ENCODE results near the gene IFIT1B.
"Not testable (repeated sequence)": the region's sequence is repeated elsewhere in the genome, so short reads cannot be mapped to it uniquely, and the experiment has no call there.

Gene IFIT1B

GRCh38 chr10:89373916-89374711, 3.7 kb upstream of the IFIT1B start:
- in situ Hi-C loops (cut with MboI; ENCODE audit: low sequenced_read_pairs) = no loop called here

- in situ Hi-C loops (cut with MboI; ENCODE audit: low sequenced_read_pairs) = no loop called here
Measured at GRCh38 chr10:89374713-89375141, 3.1 kb upstream of the IFIT1B start.

- in situ Hi-C loops (cut with MboI; ENCODE audit: low sequenced_read_pairs) = no loop called here
Measured at GRCh38 chr10:89379103-89379502, 1.2 kb downstream of the IFIT1B start.

DNA sequence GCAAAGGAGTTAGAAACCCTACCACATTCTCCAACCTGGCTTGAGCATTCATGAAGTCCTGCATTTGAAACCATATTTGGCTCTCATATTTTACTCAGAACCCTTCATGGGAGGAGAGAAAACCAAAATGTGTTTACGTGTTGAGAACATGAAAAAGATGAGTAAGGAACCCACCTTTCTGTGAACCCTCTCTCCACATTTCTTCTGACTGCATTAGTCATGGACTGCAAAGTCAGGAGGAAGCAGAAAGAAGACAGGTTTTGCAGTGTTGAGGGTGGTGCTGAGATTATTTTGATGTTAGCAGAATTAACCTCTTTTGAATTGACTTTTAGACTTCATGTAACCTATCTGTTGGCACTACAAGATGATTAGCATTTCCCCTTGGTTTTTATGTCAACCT, 4.9 kb downstream of the IFIT1B start:
- in situ Hi-C loops (cut with MboI; ENCODE audit: low sequenced_read_pairs) = no loop called here

- in situ Hi-C loops (cut with MboI; ENCODE audit: low sequenced_read_pairs) = no loop called here
Measured at GRCh38 chr10:89384474-89385340, 6.9 kb downstream of the IFIT1B start.

GRCh38 chr10:89388806-89389205, 10.9 kb downstream of the IFIT1B start:
- in situ Hi-C loops (cut with MboI; ENCODE audit: low sequenced_read_pairs) = no loop called here

DNA sequence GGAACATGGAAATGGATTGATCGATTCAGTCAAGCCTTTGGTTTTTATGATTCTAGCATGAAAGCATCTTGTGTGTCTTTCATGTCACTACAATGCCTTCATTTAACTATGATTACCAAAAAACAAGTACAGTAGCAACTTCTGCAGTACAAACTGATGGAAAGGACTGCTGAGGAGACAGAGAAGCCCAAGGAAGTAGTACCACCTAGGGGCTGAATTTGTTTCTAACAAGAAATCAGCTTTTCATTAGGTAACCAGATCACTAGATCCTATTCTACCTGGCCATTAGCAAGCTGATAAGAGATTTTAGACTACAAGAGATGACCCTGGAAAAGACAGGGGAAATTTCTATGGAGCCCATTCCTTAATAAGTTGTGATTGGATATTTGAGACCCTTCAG, 11.4 kb downstream of the IFIT1B start:
- in situ Hi-C loops (cut with MboI; ENCODE audit: low sequenced_read_pairs) = no loop called here

DNA sequence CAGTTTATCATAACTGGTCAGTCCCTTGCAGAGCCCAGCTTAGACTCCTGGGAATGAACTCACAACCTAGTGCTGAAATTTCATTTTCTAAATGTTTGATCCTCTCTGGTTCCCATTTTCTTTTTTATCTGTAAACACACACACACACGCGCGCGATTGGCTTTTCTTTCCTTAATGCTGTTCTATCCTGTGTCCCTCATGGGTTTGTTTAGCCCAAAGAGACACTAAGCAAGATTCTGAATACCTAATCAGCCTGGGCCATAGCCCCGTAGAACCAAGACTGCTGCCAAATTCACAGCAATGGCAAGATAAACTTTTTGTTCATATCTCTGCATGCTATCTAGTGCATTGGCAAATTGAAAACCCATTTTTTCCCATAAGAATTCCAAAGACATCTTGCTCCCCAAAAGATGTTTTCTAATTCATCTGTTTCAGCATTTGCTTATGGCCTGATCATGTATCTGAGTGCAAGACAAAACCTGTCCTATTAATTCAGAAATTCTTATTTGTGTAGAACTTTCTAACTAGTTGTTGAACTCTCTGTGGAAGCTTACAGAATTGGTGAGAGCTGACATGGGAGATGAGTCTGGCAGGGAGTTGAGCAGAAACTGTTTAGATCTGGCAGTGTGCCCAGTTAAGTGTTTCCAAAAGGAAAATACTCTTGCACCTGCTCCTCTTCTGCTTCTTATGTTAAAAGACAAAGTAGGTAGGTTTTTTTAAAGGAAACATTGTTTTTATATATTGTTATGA, 12.8 kb downstream of the IFIT1B start:
- in situ Hi-C loops (cut with MboI; ENCODE audit: low sequenced_read_pairs) = no loop called here

DNA sequence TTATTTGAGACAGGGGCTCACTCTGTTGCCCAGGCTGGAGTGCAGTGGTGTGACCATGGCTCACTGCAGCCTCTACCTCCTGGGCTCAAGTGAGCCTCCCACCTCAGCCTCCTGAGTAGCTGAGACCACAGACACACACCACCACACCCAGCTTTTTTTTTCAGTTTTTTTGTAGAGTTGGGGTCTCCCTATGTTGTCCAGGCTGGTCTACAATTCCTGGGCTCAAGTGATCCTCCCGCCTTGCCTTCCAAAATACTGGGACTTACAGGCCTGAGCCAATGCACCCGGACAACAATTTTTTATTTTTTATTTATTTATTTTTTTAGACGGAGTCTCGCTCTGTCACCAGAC, 13.3 kb downstream of the IFIT1B start:
- in situ Hi-C loops (cut with MboI; ENCODE audit: low sequenced_read_pairs) = not testable (repeated sequence)

GRCh38 chr10:89391907-89392756, 14.3 kb downstream of the IFIT1B start, which contains the start of gene IFIT1:
IFIT1 (plus strand) TSS chr10:89392623; CDS start chr10:89392713, 90 bp downstream.
- in situ Hi-C loops (cut with MboI; ENCODE audit: low sequenced_read_pairs) = no loop called here

DNA sequence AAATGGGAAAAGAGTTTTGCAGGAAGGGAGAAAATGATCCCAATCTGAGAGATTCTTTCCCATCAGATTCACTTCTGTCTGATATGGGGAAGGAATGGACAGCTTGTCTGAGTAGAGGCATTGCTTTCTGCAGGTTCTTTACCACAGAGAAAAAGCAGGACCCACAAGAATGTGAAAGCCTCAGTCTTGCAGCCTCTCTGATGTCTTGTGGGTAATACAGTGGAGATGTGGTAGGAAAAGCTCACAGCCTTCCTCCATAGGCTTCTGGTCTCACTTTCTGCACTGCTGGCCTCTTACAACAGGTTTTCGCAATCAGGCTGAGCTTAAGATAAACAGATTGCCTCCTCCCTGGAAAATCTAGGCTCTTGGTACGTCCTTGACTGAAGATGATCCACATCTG, 15.1 kb downstream of the IFIT1B start:
- in situ Hi-C loops (cut with MboI; ENCODE audit: low sequenced_read_pairs) = no loop called here

DNA sequence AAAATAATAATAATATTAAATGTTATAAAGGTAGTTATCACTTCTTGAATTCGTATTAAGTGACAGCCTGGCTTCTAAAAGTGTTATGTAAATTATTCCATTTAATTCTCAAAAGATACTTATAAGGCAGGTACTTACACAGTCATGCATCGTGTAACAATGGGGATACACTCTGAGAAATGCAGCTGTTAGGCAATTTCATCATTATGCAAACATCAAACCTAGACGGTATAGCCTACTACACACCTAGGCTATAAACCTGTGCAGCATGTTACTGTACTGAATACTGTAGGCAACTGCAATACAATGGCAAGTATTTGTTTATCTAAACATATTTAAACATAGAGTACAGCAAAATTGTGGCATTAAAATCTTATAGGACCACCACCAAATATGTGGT, 16.0 kb downstream of the IFIT1B start:
- in situ Hi-C loops (cut with MboI; ENCODE audit: low sequenced_read_pairs) = no loop called here

- in situ Hi-C loops (cut with MboI; ENCODE audit: low sequenced_read_pairs) = no loop called here
Measured at GRCh38 chr10:89395141-89395540, 17.3 kb downstream of the IFIT1B start.

DNA sequence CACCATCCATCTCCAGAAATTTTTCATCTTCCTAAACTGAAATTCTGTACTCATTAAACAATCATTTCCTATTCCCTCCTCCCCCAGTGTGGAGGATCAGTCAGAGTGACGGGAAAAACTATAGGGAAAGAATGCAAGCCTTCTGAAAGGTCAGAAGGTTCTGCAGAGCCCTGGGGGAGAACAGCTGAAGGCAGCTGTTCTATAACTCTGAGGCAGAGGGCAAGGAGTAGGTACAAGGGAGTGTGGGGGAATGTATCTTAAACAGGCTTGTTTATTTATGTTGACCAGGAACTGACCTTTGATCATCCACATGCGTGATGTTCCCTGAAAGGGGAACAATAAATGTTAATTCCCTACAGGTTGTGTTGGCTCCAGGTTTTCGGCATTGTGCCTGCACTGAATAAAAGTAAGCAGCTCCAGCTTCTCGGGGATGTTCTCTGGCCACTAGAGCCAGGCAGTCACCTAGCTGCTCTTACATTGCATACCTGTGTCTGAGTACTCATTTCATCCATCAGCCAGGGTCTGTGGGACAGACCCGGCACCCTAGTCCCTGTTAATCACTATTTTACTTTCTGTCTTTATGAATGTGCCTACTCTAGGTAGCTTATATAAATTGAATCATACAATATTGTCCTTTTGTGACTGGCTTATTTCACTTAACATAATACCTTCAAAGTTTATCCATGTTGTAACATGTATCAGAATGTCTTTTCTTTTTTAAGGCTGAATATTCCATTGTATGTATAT, 20.3 kb downstream of the IFIT1B start:
- in situ Hi-C loops (cut with MboI; ENCODE audit: low sequenced_read_pairs) = no loop called here

DNA sequence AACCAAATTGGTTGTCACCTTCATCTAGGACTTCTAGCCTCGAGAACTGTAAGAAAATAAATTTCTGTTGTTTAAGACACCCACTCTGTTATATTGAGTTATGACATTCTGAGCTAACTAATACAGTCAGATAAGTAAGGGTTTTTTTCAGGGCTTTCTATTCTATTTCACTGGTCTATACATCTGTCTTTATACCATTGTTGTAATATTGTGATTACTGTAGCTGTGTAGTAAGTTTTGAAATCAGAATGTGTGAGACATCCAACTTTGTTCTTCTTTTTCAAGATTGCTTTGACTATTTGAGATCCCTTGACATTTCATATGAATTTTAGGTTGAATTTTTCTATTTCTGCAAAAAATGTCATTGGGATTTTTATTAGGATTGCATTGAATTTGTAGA, 22.1 kb downstream of the IFIT1B start:
- in situ Hi-C loops (cut with MboI; ENCODE audit: low sequenced_read_pairs) = no loop called here

DNA sequence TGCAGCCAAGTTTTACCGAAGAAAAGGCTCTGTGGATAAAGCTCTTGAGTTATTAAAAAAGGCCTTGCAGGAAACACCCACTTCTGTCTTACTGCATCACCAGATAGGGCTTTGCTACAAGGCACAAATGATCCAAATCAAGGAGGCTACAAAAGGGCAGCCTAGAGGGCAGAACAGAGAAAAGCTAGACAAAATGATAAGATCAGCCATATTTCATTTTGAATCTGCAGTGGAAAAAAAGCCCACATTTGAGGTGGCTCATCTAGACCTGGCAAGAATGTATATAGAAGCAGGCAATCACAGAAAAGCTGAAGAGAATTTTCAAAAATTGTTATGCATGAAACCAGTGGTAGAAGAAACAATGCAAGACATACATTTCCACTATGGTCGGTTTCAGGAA, 25.2 kb downstream of the IFIT1B start:
- in situ Hi-C loops (cut with MboI; ENCODE audit: low sequenced_read_pairs) = no loop called here

DNA sequence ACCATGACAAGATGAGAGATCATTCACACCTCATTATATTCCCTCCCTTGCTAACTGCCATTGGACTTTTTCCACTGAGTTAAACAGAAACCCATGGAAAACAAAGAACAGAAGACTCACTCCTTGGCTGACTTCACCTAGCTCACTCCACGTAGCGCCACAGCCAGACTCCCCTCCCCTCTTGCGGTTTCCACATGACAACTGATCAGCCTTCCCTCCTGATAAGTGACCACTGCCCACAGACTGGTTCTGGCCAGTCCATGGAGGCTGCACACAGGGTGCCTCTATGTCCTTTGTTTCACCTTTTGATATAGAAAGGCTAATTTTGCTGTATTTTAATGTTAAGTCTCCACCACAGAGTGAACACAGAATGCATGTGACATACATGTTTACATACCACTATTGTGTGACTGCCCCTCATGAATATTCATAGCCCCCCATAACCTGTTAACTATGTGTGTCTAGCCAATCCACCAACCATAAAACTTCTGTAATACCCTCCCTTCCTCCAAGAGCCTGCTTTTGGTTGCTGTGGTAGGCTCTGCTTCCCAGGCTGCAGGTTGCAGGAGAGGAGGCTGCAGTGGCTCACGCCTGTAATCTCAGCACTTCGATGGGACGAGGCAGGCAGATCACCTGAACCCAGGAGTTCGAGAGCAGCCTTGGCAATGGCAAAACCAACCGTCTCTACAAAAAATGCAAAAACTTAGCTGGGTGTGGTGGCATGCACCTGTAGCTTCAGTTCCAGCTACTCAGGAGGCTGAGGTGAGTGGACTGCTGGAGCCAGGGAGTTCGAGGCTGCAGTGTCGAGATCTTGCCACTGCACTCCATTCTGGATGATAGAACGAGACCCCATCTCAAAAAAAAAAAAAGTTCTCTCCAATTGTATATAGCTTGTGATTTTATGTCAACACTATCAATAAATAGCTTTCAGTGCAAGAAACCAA, 26.5 kb downstream of the IFIT1B start:
- in situ Hi-C loops (cut with MboI; ENCODE audit: low sequenced_read_pairs) = no loop called here

DNA sequence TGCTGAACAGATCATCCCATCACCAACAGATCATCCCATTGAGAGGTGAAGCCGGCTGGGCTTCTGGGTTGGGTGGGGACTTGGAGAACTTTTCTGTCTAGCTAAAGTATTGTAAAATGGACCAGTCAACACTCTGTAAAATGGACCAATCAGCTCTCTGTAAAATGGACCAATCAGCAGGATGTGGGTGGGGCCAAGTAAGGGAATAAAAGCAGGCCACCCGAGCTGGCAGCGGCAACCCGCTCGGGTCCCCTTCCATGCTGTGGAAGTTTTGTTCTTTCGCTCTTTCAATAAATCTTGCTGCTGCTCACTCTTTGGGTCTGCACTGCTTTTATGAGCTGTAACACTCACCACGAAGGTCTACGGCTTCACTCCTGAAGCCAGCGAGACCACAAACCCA, 28.3 kb downstream of the IFIT1B start:
- in situ Hi-C loops (cut with MboI; ENCODE audit: low sequenced_read_pairs) = not testable (repeated sequence)

GRCh38 chr10:89407792-89408191, 29.9 kb downstream of the IFIT1B start:
- in situ Hi-C loops (cut with MboI; ENCODE audit: low sequenced_read_pairs) = not testable (repeated sequence)
